AG04449 (cell line): Measurements from ENCODE around the gene GALNT1.

ENCODE experiments used
- CTCF ChIA-PET: fragments of 350-600 bp; formaldehyde crosslinking; extraction: SDS; loops from one replicate; lab custom pipeline; 2021; ENCODE audit warnings: antibody characterized with exemption; lab: Yijun Ruan, JAX
- POLR2A ChIA-PET: fragments of 400-600, 350-600 bp; formaldehyde crosslinking; extraction: SDS; loops from one replicate; lab custom pipeline; 2020; ENCODE audit warnings: antibody characterized with exemption, inconsistent platforms; lab: Yijun Ruan, JAX
- DNase-seq: peaks from one replicate; pipeline ENCODE4 v3.0.0-alpha.2; 2010; ENCODE audit warnings: low read depth, low spot score
- H3K4me3 ChIP-seq: 2 replicates; pipeline ENCODE4 v1.5.1; 2011; ENCODE audit warnings: low read depth, mild to moderate bottlenecking, control low read depth, low read length
- TF ChIP-seq, protein P1 (sequence below): IDR thresholded peaks from one replicate; pipeline ENCODE4 v1.5.1; 2011; ENCODE audit warnings: mild to moderate bottlenecking, moderate library complexity, low read length, control low read depth, inconsistent platforms; ENCODE audit not compliant: insufficient read depth; ENCODE audit errors: missing control alignments

GALNT1 gene

DNA sequence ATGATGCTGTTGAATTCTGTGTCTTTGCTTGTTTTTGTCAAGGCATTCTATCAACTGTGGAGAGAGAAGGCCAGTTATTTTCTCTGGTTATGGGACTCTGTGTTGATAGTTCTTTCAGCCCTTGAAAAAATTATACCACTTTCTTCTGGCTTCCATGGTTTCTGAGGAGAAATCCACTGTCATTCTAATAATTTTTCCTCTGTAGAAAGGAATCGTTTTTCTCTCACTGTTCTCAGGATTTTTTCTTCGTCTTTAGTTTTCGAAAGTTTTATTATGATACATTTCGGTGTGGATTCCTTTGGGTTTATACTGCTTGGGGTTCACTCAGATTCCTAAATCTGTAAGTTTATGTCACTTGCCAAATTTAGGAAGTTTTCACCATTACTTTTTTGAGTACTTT is 6.6 kb downstream of the GALNT1 start:
- ChIA-PET POLR2A (no interaction called here), CTCF (no interaction called here)
- H3K4me3 ChIP-seq = no peak overlapping the region
- TF ChIP-seq, protein P1, sequence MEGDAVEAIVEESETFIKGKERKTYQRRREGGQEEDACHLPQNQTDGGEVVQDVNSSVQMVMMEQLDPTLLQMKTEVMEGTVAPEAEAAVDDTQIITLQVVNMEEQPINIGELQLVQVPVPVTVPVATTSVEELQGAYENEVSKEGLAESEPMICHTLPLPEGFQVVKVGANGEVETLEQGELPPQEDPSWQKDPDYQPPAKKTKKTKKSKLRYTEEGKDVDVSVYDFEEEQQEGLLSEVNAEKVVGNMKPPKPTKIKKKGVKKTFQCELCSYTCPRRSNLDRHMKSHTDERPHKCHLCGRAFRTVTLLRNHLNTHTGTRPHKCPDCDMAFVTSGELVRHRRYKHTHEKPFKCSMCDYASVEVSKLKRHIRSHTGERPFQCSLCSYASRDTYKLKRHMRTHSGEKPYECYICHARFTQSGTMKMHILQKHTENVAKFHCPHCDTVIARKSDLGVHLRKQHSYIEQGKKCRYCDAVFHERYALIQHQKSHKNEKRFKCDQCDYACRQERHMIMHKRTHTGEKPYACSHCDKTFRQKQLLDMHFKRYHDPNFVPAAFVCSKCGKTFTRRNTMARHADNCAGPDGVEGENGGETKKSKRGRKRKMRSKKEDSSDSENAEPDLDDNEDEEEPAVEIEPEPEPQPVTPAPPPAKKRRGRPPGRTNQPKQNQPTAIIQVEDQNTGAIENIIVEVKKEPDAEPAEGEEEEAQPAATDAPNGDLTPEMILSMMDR = no peak
- DNase-seq = no peak

DNA sequence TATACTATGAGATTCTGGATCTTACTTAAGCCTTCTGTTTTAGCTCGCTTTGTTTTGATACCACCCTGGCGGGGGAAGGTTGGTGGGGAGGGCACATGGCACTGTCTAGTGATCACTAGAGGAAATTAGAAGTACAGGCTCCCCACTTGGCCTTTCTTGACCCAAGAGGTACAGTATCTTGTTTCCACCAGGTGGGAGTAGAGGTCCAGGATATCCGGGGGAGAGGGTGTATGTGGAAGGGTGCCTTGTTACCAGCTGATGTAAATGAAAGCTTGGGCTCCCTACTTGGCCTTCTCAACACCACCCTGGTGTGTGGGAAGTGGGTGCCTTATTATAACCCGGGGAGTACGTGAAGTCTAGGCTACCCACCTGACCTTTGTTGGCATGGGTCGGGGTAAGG is 7.5 kb downstream of the GALNT1 start:
- TF ChIP-seq, protein P1 = no peak
- H3K4me3 ChIP-seq = no peak overlapping the region
- CTCF ChIA-PET = no interaction called here
- POLR2A ChIA-PET = no interaction called here
- no peak for DNase-seq

DNA sequence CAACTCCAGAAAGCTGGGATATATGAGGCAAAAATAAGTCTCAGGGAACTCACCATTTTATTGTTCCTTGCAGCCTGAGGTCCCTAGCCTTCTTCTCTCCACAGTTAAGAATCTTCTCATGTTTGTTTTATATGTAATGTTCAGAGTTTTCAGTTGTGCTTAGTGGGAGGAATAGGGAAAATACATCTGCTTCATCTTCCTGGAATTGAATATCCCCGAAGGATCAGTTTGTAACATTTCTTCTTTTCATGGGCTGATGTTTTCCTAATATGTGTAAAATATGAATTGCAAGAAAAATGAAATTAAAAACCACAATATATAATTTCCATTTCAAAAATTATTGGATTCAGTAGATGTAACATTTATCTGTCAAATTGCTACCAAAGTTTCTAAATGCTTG is 8.0 kb downstream of the GALNT1 start:
- POLR2A ChIA-PET = no interaction called here
- no peak overlapping the region for H3K4me3 ChIP-seq
- no peak for DNase-seq
- CTCF ChIA-PET = no interaction called here
- TF ChIP-seq, protein P1 = no peak

DNA sequence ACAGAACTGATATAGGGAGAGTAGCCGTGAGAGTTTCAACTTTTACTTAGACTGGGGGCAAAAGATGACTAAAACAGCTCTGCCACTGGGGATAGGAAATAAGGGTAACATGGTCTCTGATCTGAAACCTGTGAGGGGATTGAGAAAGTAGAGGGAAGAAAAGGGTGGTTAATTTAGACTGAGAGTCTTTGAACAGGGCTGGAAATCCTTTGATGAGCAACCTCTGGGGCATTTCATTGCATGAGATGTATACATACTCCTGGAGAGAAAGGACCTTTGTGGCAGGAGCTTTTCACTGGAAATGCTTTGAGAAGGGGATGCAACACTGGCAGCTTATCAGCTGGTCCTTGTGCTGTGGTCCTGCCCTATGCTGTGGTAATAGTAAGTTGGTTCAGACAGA is 9.4 kb downstream of the GALNT1 start:
- no peak for DNase-seq
- POLR2A ChIA-PET = no interaction called here
- TF ChIP-seq, protein P1 = no peak
- CTCF ChIA-PET = no interaction called here
- H3K4me3 ChIP-seq = no peak overlapping the region

DNA sequence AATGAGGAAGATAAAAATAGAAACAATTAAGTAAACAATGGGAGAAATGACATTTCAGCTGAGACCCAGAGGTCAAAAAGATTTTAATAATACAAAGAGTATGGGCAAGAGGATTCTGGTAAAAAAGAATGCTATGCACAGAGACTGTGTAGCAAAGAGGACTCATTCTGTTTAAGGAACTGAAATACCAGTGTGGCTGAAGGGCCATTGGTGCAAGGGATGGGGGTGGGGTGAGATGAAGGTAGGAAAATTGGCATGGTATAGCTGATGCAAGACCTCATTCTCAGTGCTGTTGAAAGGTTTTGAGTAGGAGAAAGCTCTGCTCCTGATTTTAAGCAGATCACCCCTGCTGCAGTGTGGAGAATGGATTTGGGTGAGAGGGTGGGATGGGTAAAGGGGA is 10.8 kb downstream of the GALNT1 start:
- no peak for DNase-seq
- TF ChIP-seq, protein P1 = no peak
- ChIA-PET POLR2A (no interaction called here), CTCF (no interaction called here)
- H3K4me3 ChIP-seq = no peak overlapping the region

DNA sequence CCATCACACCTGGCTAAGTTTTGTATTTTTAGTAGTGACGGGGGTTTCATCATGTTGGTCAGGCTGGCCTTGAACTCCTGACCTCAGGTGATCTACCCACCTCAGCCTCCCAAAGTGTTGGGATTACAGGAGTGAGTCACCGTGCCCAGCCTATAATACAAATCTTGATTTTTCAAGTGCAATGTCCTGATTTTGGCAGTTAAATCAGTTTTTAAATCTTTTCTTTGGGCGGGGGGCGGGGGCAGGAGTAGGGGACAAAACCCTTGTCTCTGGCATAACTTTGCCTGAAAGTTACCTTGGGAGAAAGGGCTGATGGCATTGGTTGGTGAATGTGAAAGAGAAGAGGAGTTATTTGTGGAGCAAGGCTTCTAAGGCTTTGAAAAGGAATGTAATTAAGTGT is 12.3 kb downstream of the GALNT1 start:
- ChIA-PET CTCF (no interaction called here), POLR2A (no interaction called here)
- no peak overlapping the region for H3K4me3 ChIP-seq
- TF ChIP-seq, protein P1 = no peak
- DNase-seq = no peak
